ENCODE data around the gene LSS.
"Not testable (repeated sequence)": the region's sequence is repeated elsewhere in the genome, so short reads cannot be mapped to it uniquely, and the experiment has no call there.

GRCh38 chr21:46170436-46171193 lies 58.0 kb downstream of the LSS start:
- not testable (repeated sequence) for TF ChIP-seq CTCF, POLR2A (IDR thresholded peaks at IDR 0.05)
